H1 (cell line): Measurements from ENCODE around the gene STAM2. TPM values are rescaled to one million over a fixed set of nuclear protein-coding genes. Genes with fewer than 3 reads are reported as not detected.

Experiments used
- CTCF ChIA-PET: fragments of 300-600 bp; sonication (Branson Sonifier 250); formaldehyde crosslinking; loops from one replicate; lab custom pipeline; 2021; ENCODE audit not compliant: partially characterized antibody; lab: Charles Lee
- POLR2A ChIA-PET: fragments of 300-600 bp; sonication (Branson Sonifier 250); formaldehyde crosslinking; loops from one replicate; lab custom pipeline; 2021; ENCODE audit warnings: inconsistent platforms; ENCODE audit not compliant: partially characterized antibody; lab: Charles Lee
- DNase-seq, 2 experiments: peaks; one replicate each; pipeline versions ENCODE4 v3.0.0 to v3.0.0-alpha.2; 2010 to 2022; ENCODE audit warnings: low spot score in 2 of 2, low read depth in 1 of 2, mixed read lengths in 1 of 2
- FAIRE-seq: peaks from 2 replicates; lab custom pipeline; 2011; peaks lifted over from hg19 to GRCh38; lab: Jason Lieb, UNC
- H2AFZ ChIP-seq: 2 replicates; pipeline ENCODE4 v1.8.1; 2012; ENCODE audit warnings: low read length, inconsistent platforms
- H2AK5ac ChIP-seq: 2 replicates; pipeline ENCODE4 v1.6.1; 2013; ENCODE audit warnings: low read depth, low read length
- H2BK120ac ChIP-seq: replicated peaks from 2 replicates; pipeline ENCODE3; 2013; ENCODE audit warnings: low read depth, low read length, inconsistent platforms
- H2BK12ac ChIP-seq: 2 replicates; pipeline ENCODE4 v1.6.1; 2013; ENCODE audit warnings: low read depth, low read length
- H2BK15ac ChIP-seq: 2 replicates; pipeline ENCODE4 v1.6.1; 2013; ENCODE audit warnings: low read length
- H2BK20ac ChIP-seq: 2 replicates; pipeline ENCODE4 v1.6.1; 2013; ENCODE audit warnings: low read length
- H2BK5ac ChIP-seq: 2 replicates; pipeline ENCODE4 v1.6.1; 2013; ENCODE audit warnings: low read depth, low read length
- H3K14ac ChIP-seq: 2 replicates; pipeline ENCODE4 v1.6.1; 2013; ENCODE audit warnings: inconsistent platforms; ENCODE audit not compliant: insufficient read length
- H3K18ac ChIP-seq: 2 replicates; pipeline ENCODE4 v1.6.1; 2013; ENCODE audit warnings: low read length; ENCODE audit errors: extremely low read depth
- H3K23ac ChIP-seq: 2 replicates; pipeline ENCODE4 v1.6.1; 2013; ENCODE audit warnings: inconsistent platforms; ENCODE audit not compliant: insufficient read length
- H3K23me2 ChIP-seq: 2 replicates; pipeline ENCODE4 v1.6.1; 2013; ENCODE audit warnings: low read depth, low read length
- H3K27ac ChIP-seq: 2 replicates; pipeline ENCODE4 v1.6.1; 2011; ENCODE audit warnings: low read depth, low read length, inconsistent platforms
- H3K27me3 ChIP-seq, 4 experiments: replicated peaks in 1 of 4; 1 replicate in 1 of 4; 2 replicates in 3 of 4; pipeline versions ENCODE4 v1.6.1 to v1.8.1; 2011 to 2013; ENCODE audit warnings: low read length in 3 of 4, mild to moderate bottlenecking in 3 of 4, inconsistent platforms in 2 of 4, mixed read lengths in 2 of 4, moderate library complexity in 1 of 4; ENCODE audit not compliant: control insufficient read depth in 3 of 4, insufficient read depth in 3 of 4; ENCODE audit errors: extremely low read depth in 1 of 4
- H3K36me3 ChIP-seq, 4 experiments: 2 replicates each; pipeline versions ENCODE4 v1.6.1 to v1.8.1; 2011 to 2013; ENCODE audit warnings: mild to moderate bottlenecking in 4 of 4, low read length in 3 of 4, moderate library complexity in 2 of 4, control low read depth in 1 of 4, inconsistent platforms in 1 of 4; ENCODE audit not compliant: insufficient read depth in 4 of 4, control insufficient read depth in 2 of 4
- H3K4ac ChIP-seq: replicated peaks from 2 replicates; pipeline ENCODE3; 2013; ENCODE audit warnings: low read length, low read depth, mixed read lengths, inconsistent platforms; ENCODE audit not compliant: insufficient read length
- H3K4me1 ChIP-seq, 4 experiments: replicated peaks in 1 of 4; 1 replicate in 1 of 4; 2 replicates in 3 of 4; pipeline versions ENCODE4 v1.6.1 to v1.8.1; 2011 to 2013; ENCODE audit warnings: low read length in 3 of 4, inconsistent platforms in 2 of 4, mixed read lengths in 1 of 4; ENCODE audit not compliant: insufficient read depth in 4 of 4, control insufficient read depth in 3 of 4
- H3K4me2 ChIP-seq, 2 experiments: 2 replicates each; pipeline versions ENCODE4 v1.6.1 to v1.8.1; 2011 to 2013; ENCODE audit warnings: low read depth in 2 of 2, low read length in 2 of 2, control low read depth in 1 of 2, inconsistent platforms in 1 of 2, mild to moderate bottlenecking in 1 of 2; ENCODE audit not compliant: insufficient read depth in 1 of 2
- H3K4me3 ChIP-seq, 4 experiments: fragments of 200-600, 300-600 bp in 1 of 4; sonication (generic), shearing (Covaris generic), sonication (Bioruptor Twin) in 1 of 4; 2 replicates each; pipeline versions ENCODE4 v1.5.1 to v1.8.1; 2011 to 2016; ENCODE audit warnings: low read length in 4 of 4, low read depth in 3 of 4, control low read depth in 2 of 4, inconsistent platforms in 2 of 4, mild to moderate bottlenecking in 2 of 4, mixed read lengths in 1 of 4, moderate library complexity in 1 of 4; ENCODE audit not compliant: insufficient read depth in 2 of 4; ENCODE audit errors: extremely low read depth in 1 of 4
- H3K56ac ChIP-seq: replicated peaks from 2 replicates; pipeline ENCODE3; 2013; ENCODE audit warnings: low read depth, mild to moderate bottlenecking, mixed read lengths, low read length, inconsistent platforms; ENCODE audit not compliant: insufficient read length
- H3K79me1 ChIP-seq: 2 replicates; pipeline ENCODE4 v1.6.1; 2013; ENCODE audit warnings: low read depth, low read length, control low read depth
- H3K79me2 ChIP-seq, 2 experiments: 2 replicates each; pipeline versions ENCODE4 v1.6.1 to v1.8.1; 2012 to 2013; ENCODE audit warnings: low read length in 2 of 2, mild to moderate bottlenecking in 2 of 2, inconsistent platforms in 1 of 2; ENCODE audit not compliant: insufficient read depth in 2 of 2, control insufficient read depth in 1 of 2
- H3K9ac ChIP-seq, 4 experiments: replicated peaks in 1 of 4; 1 replicate in 1 of 4; 2 replicates in 3 of 4; pipeline versions ENCODE4 v1.6.1 to v1.8.1; 2011 to 2013; ENCODE audit warnings: low read depth in 3 of 4, low read length in 3 of 4, control low read depth in 2 of 4, mild to moderate bottlenecking in 2 of 4, moderate library complexity in 2 of 4, inconsistent platforms in 1 of 4; ENCODE audit errors: extremely low read depth in 1 of 4
- H3K9me3 ChIP-seq, 2 experiments: 2 replicates each; pipeline versions ENCODE4 v1.6.1 to v1.8.1; 2012 to 2013; ENCODE audit warnings: mild to moderate bottlenecking in 2 of 2, moderate library complexity in 2 of 2, control low read depth in 1 of 2, inconsistent platforms in 1 of 2, low read depth in 1 of 2, low read length in 1 of 2, mixed read lengths in 1 of 2; ENCODE audit not compliant: insufficient read depth in 2 of 2
- H4K20me1 ChIP-seq, 2 experiments: replicated peaks in 1 of 2; 2 replicates each; pipeline versions ENCODE3 to v1.8.1; 2011 to 2013; ENCODE audit warnings: inconsistent platforms in 2 of 2, low read length in 2 of 2, mild to moderate bottlenecking in 1 of 2; ENCODE audit not compliant: insufficient read depth in 2 of 2, control insufficient read depth in 1 of 2
- H4K5ac ChIP-seq: 2 replicates; pipeline ENCODE4 v1.6.1; 2013; ENCODE audit warnings: low read length, low read depth, mixed read lengths, inconsistent platforms; ENCODE audit not compliant: insufficient read length
- H4K8ac ChIP-seq: 2 replicates; pipeline ENCODE4 v1.8.0; 2013; ENCODE audit warnings: mild to moderate bottlenecking, moderate library complexity, low read length, inconsistent platforms; ENCODE audit not compliant: insufficient read depth; ENCODE audit errors: extremely low read depth
- H4K91ac ChIP-seq: replicated peaks from 2 replicates; pipeline ENCODE3; 2013; ENCODE audit warnings: low read length, mixed read lengths, inconsistent platforms; ENCODE audit not compliant: insufficient read length
- CTBP2 ChIP-seq: IDR thresholded peaks from 2 replicates; pipeline ENCODE4 v1.7.0; 2011; ENCODE audit warnings: borderline replicate concordance, mild to moderate bottlenecking, moderate library complexity, mixed read lengths, low read length; ENCODE audit not compliant: insufficient read depth, insufficient read length
- EZH2 ChIP-seq: fragments of 200-600 bp; sonication (generic); IDR thresholded peaks from 2 replicates; pipeline ENCODE4 v1.7.1; 2012; ENCODE audit warnings: low read depth, mild to moderate bottlenecking, moderate library complexity, low read length, inconsistent platforms; ENCODE audit not compliant: severe bottlenecking
- GABPA ChIP-seq: IDR thresholded peaks from 2 replicates; pipeline ENCODE4 v1.6.1; 2011; ENCODE audit warnings: mild to moderate bottlenecking, low read length, moderate library complexity, borderline replicate concordance; ENCODE audit not compliant: insufficient read depth
- SP2 ChIP-seq: IDR thresholded peaks from 2 replicates; pipeline ENCODE4 v1.6.1; 2012; ENCODE audit warnings: mild to moderate bottlenecking, low read length, inconsistent platforms
- SUZ12 ChIP-seq: fragments of 200-600 bp; sonication (generic); IDR thresholded peaks from 2 replicates; pipeline ENCODE4 v1.6.1; 2012; ENCODE audit warnings: mild to moderate bottlenecking, inconsistent platforms, low read length, moderate library complexity, mixed read lengths
- TAF7 ChIP-seq: optimal IDR thresholded peaks from 2 replicates; pipeline ENCODE3; 2011; ENCODE audit warnings: low read depth, mild to moderate bottlenecking, inconsistent platforms, low read length, moderate library complexity, borderline replicate concordance
- TEAD4 ChIP-seq: IDR thresholded peaks from 2 replicates; pipeline ENCODE4 v1.6.1; 2012; ENCODE audit warnings: low read depth, low read length, inconsistent platforms, mixed read lengths
- WGBS, 2 experiments: shearing (Covaris generic) in 1 of 2; methylation state at CpG; one replicate each; pipeline versions ENCODE4 v1.1.6 to v1.1.7; 2013 to 2015; ENCODE audit warnings: low lambda C conversion rate in 2 of 2, mixed read lengths in 2 of 2, inconsistent platforms in 1 of 2, low coverage in 1 of 2, missing lambda C conversion rate in 1 of 2; ENCODE audit not compliant: insufficient replicate concordance in 2 of 2, insufficient coverage in 1 of 2, insufficient read length in 1 of 2; ENCODE audit errors: extremely low coverage in 1 of 2, missing lambda C conversion rate in 1 of 2; 5-methylcytosine and 5-hydroxymethylcytosine counted together
- polyA plus RNA-seq, 7 experiments: library from polyadenylated mRNA; depleted of rRNA in 3 of 7; stranded (reverse) in 5 of 7; unstranded in 2 of 7; fragments of >200 nt in 5 of 7; fragments of 200-250 nt in 2 of 7; gene quantifications; 1 replicate in 5 of 7; 2 replicates in 1 of 7; 4 replicates in 1 of 7; pipeline versions ENCODE4 v1.2.1 to v1.2.3, GENCODE V29; 2011 to 2013; ENCODE audit warnings: missing spikeins in 2 of 7, mixed read lengths in 2 of 7
- total RNA-seq: library from RNA; stranded (reverse); fragmentation: NEBNext Ultra II Directional; extraction: Animal tissue kit (Norgen Biotek cat#: 25700); gene quantifications from 2 replicates; pipeline ENCODE4 v1.2.1, GENCODE V29; 2021

STAM2 gene
- total and polyA plus RNA-seq, 2 of the 8 experiments (the other 6 are each of a cell fraction or from before 2014, with no cell fraction given), result 5.4 to 9.4 TPM

GRCh38 chr2:152173831-152174230 is 1.7 kb downstream of the STAM2 start:
- H3K27me3 ChIP-seq, result no peaks in the 10 kb centered on the region
- H4K20me1 ChIP-seq, result no peaks in the 10 kb centered on the region
- no peak overlapping the region for H3K23ac ChIP-seq
- WGBS, 2 experiments, result 81% methylated on average over 2 of the region's 2 CpGs; no CpG with 5 or more reads in 1 of the 2 experiments
- no peak overlapping the region for H4K8ac ChIP-seq
- peaks cover 2% of the 10 kb centered on the region; the same call in 1 of the 2 replicates for H3K23me2 ChIP-seq
- peaks cover 2% of the 10 kb centered on the region; the same call in 1 of the 2 replicates for H3K79me1 ChIP-seq
- no peaks in the 10 kb centered on the region for H3K36me3 ChIP-seq
- ChIA-PET POLR2A (no interaction called here), CTCF (interaction anchor here (1.0 to 1.9 kb wide), 2 partner anchors 135 to 148 kb away, joined by 4 to 7 read pairs; no protein-coding TSS in a partner anchor)
- H2AFZ ChIP-seq, result no peak overlapping the region
- no peak overlapping the region for H3K27ac ChIP-seq
- no peak overlapping the region for H3K14ac ChIP-seq
- no peak overlapping the region for H3K4me3 ChIP-seq
- H3K4ac ChIP-seq, result no peak overlapping the region
- H3K56ac ChIP-seq, result no peak overlapping the region
- no peak for DNase-seq
- no peak overlapping the region for H2BK20ac ChIP-seq
- H3K18ac ChIP-seq, result no peak overlapping the region
- no peak overlapping the region for H2BK5ac ChIP-seq
- no peak overlapping the region for H4K5ac ChIP-seq
- H3K4me2 ChIP-seq, result no peak overlapping the region
- H2BK12ac ChIP-seq, result no peak overlapping the region
- FAIRE-seq, result no peak
- H3K9me3 ChIP-seq, result no peaks in the 10 kb centered on the region
- H3K9ac ChIP-seq, result no peak overlapping the region
- no peak overlapping the region for H2BK120ac ChIP-seq
- peaks cover 0 to 21% of the 10 kb centered on the region in 2 experiments; a peak in 1 of 4 replicates for H3K79me2 ChIP-seq
- H4K91ac ChIP-seq, result no peak overlapping the region
- no peak overlapping the region for H2AK5ac ChIP-seq
- TF ChIP-seq SUZ12 (no peak), EZH2 (no peak), CTBP2 (no peak), GABPA (no peak), SP2 (no peak), TEAD4 (no peak), TAF7 (no peak)
- H2BK15ac ChIP-seq, result no peak overlapping the region
- peaks cover 0 to 4% (median 0%) of the 10 kb centered on the region in 4 experiments; a peak in 1 of 7 replicates for H3K4me1 ChIP-seq
